NCI-H146 treated with DMSO at 0.1 percent for 48 hours (cell line): Measurements from ENCODE around the gene PYY.
"Not testable (repeated sequence)": the region's sequence is repeated elsewhere in the genome, so short reads cannot be mapped to it uniquely, and the experiment has no call there.

Experiments
- DNase-seq: peaks from one replicate; lab custom pipeline; 2025; ENCODE audit not compliant: unreplicated experiment; lab: John Stamatoyannopoulos, UW

PYY gene

DNA sequence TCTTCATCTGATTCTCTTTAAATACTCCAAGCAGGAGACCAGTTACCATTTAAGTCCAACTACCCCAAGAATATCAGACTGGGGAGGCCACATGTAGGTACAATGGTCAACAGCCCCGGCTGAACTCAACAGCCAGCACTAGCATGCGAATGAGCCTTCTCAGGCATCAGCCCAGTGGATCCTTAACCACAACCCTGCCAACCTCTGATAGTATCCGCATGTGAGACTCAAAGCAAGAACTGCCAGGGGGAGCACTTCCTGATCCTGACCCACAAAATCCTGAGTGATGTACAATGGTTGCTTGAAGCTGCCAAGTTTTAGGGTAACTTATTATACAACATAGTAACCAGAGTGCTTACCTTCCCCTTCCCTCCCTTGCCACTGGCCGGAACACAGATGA lies 4.0 kb downstream of the PYY start:
- DNase-seq: no peak

DNA sequence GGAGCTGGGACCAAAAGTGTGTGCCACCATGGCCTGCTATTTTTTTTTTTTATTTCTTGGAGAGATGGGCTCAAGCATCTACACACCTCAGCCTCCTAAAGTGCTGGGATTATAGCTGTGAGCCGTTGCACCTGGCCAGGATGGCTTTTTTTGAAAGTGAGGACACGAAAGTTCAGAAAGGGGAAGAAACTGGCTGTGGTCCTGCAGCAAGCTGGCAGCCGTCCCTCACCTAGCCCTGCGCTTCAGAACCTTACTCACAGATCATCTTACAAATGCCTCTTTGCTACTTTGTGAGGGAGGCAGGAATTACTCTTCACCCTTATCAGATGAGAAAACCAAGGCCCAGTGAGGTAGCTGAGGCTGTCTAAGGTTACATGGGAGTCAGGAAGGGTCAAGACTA lies 7.0 kb downstream of the PYY start:
- no peak for DNase-seq

DNA sequence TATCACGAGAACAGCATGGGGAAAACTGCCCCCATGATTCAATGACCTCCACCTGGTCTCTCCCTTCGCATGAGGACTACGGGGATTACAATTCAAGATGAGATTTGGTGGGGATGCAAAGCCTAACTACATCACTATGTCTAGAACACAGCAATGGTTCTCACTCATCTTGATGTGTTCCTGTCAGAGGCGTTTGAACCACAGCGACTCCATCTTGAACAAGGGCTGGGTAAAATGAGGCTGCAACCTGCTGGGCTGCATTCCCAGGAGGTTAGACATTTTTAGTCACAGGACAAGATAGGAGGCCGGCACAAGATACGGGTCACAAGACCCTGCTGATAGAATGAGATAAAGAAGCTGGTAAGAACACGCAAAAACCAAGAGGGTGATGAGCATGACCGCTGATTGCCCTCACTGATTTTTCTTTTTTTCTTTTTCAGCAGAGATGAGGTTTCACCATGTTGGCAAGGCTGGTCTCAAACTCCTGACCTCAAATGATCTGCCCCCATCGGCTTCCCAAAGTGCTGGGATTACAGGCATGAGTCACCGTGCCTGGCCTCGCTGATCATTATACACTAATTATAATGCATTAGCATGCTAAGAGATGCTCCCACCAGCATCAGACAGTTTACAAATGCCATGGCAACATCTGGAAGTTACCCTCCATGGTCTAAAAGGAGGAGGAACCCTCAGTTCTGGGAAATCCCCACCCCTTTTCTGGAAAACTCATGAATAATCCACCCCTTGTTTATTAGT lies 8.5 kb downstream of the PYY start:
- DNase-seq: no peak

DNA sequence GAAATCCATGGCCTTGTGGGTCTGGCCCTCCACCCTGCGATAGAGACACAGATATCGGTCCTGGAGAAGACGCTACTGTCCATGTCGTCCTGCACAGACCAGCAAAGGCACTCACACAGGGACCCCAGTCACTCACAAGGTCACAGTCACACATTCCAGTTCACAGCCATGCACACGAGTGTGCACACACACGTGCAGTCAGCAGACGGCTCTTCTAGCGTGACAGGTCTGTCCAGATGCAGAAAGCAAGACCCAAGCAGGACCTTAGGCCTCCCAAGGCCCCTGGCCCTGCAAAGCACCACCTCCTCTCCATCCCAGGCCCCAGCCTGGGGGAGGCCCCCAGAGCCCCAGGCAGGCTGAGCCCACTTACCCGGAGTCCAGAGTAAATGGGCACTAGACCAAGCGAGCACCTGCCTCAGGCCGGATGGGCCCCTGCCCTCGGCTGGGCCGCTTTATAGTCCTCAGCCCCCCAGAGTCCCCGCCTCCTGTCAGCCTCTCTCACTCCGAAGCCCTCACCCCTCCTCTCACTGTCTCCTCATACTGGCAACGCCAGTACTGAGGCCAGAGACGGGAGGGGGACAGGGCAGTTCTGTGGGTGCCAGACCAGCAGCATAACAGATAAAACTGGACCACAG lies 11.6 kb downstream of the PYY start, which contains the start of gene PPY:
PPY (minus strand) TSS at position 426 of the 635 bp plus-strand sequence. CDS start 822 bp downstream, outside the sequence.
- no peak for DNase-seq

DNA sequence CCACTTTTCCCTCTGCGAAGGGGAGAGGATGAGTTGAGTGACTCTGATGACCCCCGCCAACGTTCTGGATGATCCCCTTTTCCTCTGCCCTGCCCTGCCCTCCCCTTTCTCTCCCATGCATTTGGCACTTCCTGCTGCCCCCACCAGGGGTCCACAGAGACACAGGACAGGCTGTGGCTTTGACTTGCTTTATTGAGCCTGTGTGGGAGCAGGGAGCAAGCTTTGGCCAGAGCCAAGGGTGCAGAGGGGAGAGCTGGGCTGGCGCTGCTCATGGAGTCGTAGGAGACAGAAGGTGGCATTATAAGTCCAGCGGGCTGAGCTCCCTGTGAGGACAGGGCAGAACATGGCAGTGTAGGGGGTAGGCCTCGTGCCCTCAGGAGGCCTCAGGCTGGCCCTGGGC lies 13.1 kb downstream of the PYY start:
- DNase-seq: no peak

DNA sequence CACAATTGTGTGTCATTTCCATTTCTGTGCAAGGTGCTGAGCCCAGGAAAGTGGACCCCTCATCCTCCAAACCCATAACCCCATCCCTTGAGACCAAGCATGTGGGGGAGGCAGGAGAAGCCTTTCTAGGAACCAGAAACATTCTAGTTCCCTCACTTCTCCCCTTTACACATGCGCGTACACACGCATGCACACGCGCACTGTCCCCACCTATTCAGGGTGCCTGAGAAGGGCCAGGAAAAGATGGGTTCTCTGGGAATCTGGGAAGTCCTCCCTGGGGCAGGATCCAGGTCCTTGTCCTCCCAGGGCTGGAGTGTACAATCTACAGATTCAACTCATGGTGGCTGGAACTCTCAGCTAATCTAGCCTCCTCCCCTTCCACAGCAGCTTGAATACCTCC lies 13.9 kb downstream of the PYY start:
- no peak for DNase-seq

DNA sequence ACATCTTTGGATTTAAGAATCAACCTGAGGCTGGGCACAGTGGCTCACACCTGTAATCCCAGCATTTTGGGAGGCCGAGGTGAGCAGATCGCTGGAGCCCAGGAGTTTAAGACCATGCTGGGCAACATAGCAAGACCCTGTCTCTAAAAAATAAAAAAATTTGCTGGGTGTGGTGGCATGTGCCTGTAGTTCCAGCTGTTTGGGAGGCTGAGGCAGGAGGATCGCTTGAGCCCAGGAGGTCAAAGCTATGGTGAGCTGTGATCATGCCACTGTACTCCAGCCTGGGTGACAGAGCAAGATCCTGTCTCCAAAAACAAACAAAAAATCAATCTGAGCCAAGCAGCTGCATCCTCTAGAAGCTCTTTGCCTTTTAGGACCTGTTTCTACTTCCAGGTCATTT lies 14.3 kb downstream of the PYY start:
- DNase-seq: not testable (repeated sequence)

DNA sequence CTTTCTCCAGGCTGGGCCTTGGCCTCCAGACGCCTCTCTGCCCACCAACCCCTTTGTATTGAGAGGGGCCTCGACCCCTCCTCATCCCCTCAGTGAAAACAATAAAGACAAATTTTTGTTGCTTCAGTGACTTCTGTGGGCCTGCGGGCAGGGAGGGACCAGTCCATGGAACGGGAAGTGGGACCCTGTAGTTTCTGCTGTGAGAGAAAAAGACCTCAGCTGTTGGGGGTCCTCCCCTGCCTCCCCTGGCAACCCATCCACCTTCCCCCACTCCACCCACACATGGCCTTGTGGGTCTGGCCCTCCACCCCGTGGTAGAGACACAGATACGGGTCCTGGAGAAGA lies 14.9 kb downstream of the PYY start:
- no peak for DNase-seq

DNA sequence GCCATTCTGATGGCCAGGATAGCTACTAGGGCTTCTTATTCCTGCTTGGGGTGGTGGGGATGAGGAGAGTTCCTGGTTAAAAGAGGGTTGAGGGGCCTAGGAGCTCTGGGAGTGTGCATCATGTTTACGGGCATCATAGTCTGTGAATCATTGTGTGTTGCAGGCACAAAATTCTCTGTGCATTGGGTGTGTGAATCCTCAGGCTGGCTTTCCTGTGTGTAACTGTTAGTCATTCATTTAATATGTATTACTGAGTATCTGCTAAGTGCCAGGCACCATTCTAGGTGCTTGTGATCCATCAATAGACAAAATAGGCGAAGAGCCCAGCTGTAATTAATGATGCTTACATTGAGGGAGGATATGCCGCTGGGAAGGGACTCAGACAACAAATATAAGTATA lies 17.3 kb downstream of the PYY start:
- no peak for DNase-seq

DNA sequence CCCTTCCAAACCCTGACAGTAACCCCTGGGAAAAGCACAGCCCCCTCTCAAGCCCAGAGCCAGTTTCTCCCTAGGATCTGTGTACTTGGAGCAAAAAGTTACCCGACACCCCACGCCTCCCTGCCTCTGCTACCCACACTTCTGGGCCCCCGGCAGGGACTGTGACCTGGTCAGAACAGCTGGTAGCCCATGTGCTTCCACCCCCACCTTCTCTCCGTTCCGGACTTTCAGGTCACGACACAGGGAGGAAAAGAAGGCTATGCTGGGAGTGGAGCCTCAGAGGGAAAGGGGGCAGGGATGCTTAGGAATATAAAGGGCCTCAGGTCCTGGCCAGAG lies 17.8 kb downstream of the PYY start:
- no peak for DNase-seq

DNA sequence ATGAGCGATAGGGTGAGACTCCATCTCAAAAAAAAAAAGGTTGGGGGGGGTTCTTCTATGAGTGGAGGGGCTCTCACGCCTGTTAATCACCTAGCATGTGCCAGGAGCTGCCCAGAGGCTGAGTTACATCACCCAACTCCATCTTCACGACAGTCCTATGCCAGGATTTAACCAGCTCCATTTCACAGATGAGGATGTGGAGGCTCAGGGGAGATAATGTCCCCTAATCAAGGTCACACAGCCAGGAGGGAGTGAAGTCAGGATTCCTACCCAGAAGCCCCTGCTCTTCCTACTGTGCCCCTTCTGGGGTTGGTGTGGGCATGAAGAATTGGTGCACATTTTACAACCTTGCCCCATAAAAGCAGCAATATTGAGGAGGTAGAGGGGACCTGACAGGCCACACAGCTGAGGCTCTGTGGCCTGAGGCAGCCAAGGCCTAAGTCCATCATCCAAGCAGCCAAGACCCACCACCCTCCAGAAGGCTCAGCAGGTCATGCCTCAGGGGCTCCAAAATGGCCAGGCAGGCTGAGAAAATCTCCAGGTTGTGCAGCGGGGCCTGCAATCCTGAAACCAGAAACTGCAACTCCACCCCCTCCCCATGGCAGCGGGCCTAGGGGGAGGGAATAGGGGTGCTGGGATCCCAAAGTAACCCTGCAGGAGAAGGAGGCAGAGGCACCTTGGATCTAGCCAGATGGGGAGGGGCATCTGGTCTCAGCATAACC lies 18.4 kb downstream of the PYY start:
- no peak for DNase-seq

DNA sequence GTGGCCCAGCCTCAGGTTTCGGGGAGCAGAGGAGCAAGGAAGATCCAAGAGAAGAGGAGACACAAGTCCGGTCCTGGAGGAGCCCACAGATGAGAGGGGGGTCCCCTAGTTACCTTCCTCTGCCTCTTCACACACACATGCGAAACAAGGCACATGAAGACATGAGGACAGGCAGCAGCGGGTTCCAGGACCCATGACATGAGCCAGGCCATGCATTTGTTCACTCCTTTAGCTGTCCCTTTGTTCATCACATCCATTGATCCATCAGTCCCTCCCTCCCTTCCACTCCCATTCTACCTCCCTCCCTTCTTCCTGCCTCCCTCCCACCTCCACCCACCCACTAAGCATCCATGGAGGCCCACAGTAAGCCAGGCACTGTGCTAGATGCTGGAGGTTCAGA lies 20.8 kb downstream of the PYY start:
- no peak for DNase-seq

DNA sequence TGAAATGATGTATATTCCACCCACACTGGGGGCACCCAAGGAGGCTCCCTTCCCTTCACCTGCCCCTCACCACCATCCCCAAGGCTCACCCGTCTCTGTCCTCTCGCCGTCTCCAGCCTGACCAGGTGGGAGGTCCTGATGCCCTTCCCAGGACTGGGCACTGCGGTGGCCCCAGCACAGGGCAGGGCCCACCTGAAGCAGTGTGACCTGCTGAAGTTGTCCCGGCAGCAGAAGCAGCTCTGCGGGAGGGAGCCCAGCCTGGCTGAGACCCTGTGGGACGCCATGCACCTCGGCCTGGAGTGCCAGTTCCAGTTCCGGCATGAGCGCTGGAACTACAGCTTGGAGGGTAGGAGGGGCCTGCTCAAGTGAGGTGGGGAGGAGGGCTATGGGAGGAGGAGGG lies 21.4 kb downstream of the PYY start:
- DNase-seq: no peak

DNA sequence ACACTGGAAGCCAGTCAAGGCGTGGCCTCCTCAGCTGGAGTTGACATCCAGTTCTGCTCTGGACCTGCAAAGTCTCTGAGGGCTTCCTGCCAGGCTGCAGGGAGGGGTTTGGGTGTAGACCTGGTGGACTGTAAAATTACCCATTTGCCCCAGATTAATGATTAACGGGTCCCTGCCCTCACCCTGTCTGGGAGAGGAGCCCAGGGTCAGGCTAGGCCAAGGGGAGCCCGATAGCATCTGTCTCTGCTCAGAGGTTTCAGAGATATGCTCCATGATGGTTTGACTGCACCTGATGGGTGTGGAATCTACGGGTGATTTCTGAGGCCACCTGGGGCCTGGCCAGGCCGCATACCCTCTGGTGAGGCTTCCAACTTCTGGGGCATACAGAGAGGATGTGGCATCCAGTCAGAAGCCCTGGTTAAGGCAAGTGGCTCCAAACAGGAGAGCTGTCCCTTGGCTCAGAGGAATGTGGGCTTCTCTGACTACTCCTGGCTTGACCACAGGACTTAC lies 22.6 kb downstream of the PYY start:
- no peak for DNase-seq

DNA sequence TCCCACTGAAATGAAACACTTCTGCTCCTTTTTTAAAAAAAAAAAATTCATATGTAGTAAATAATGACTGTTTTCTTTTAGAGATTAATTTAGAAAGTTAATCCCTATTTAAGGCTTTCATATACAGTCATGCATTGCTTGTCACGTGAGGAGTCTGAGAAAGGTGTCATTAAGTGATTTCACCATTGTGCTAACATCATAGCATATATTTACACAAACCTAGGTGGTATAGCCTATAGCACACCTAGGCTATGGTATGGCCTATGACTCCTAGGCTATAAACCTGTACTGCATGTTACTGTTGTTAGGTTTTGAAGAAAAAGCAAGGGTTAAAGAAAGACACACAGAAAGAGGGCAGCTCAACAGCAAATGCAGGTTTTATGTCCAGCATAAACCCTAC lies 25.1 kb downstream of the PYY start:
- no peak for DNase-seq

DNA sequence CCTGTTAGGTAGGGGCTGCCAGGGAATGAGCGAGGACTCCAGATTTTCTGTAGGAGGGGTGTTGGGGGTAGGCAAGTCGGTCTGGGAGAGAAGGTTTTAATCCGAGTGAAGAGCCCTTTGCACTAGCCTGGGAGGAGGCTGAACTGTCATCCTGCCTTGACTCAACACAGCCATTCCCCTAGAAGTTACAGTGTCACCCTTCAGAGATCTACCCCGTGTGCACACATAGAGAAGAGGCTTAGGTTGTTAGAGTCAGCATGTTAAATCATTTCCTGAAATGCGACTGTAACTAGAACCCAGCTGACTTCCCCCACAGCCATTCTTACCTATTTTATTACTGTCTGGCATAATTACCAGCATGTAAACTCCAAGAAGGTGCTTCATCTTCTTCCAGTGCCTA lies 25.8 kb downstream of the PYY start:
- DNase-seq: not testable (repeated sequence)

DNA sequence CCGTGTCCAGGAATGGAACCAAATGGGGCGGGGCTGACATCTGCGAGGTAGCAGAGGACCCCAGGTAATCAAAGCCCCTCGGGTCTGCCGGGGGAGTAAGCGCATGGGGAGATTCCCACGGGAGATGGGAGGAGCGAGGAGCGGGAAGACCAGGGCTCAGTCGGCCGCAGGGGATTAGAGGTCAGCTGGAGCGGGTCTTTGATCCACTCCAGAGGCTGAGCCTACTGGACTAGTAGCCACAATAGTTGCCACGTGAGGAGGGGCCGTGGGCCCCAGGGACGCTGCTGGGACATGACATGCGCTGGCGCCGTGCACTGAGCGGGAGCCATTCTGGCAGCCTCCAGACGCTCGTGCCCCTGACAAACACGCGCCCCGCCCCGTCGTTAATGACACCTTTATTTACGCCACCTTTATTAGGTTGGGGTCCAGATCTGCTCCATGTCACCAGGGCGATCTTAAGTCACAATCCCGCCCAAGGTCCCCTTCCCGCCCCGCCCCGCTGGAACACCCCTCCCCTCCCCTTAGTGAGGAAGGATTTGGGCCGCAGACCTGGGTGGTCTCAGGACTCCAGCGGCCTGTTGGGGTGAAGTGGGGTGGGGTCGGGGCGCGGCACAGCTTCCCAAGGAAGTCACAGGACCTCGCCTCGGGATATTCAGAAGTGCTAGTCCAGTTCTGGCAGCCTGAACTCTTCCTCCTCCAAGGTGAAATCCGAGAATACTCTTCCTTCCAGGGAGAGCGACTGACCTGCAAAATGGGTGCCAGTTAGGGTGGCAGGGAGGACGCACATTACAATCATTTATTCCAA lies 26.5 kb downstream of the PYY start:
- DNase-seq: no peak

DNA sequence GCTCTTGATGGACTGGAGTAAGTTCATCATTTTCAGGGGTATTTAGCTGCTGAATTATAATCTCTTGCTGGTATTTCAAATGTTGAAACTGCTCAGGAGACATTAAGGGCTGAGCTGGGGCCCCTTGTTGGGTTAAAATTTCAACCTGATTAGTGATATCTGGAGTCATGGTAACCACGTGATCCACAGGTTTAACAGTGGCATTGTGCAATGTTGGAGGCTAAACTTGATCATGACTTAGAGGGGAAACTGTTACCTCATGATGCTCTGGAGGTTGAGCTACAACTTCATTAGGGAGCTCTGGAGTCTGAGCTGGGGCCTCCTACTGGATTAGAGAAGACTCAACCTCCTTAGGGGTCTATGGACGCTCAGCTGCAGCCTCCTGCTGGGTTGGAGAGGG lies 29.2 kb downstream of the PYY start:
- DNase-seq: no peak

DNA sequence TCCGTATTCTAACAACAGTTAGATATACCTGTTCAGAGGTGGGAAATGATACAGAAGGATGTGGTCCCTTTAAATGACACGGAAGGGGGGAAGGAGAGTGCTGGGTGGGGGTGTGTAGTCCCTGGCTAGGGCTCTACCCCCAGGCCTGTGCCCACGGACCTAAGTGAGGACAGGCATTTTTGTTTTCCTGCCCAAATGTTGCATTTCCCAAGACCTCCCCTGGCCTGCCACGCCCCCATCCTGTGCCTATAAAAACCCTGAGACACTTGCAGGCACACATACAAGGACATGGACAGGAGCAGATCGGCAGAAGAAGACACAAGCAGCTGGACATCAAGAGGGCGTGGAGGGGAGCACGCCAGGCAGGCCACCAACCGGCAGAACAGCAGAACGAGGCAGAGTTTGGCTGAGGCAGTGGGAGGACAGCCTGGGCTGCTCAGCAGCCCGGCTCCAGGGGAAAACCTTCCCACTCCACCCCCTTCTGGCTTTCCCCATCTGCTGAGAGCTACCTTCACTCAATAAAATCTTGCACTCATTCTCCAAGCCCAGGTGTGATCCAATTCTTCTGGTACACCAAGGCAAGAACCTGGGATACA lies 33.1 kb downstream of the PYY start:
- no peak for DNase-seq

DNA sequence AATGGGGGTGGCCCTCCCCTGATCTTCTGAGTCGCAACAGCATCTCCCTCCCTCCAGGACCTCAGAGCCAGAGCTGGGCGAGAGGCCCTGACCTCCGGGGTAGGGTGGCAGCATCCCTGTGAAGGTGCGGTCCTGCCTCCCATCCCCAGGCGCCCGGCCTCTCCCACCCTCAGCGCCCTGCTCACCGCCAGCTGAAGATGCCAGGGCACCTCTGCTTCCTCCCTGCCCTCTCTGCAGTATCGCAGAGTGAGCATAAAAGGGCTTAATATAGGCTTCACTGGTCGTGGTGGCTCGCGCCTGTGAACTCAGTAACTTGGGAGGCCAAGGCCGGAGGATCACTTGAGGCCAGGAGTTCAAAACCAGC lies 35.7 kb downstream of the PYY start:
- DNase-seq: no peak
